Esophagus muscularis mucosa (tissue), 4 donors: Measurements from ENCODE around the gene BCAS4. TPM values are rescaled to one million over a fixed set of nuclear protein-coding genes. Genes with fewer than 3 reads are reported as not detected.

Experiments used
- DNase-seq: peaks from one replicate; pipeline ENCODE4 v3.0.0-alpha.2; 2017; ENCODE audit errors: extremely low spot score
- H3K27ac ChIP-seq, 4 donors: fragments of 200-600 bp; sonication (generic); replicated peaks in 1 of 4; 1 replicate in 3 of 4; 2 replicates in 1 of 4; pipeline ENCODE4 v1.5.1; 2016 to 2019; ENCODE audit warnings: mild to moderate bottlenecking in 1 of 4
- H3K27me3 ChIP-seq, 4 donors: fragments of 200-600 bp; sonication (generic); one replicate each; pipeline versions ENCODE4 v1.5.1 to v1.6.0; 2016 to 2019
- H3K36me3 ChIP-seq, 4 donors: fragments of 200-600 bp; sonication (generic); one replicate each; pipeline ENCODE4 v1.5.1; 2016 to 2019
- H3K4me1 ChIP-seq, 4 donors: fragments of 200-600 bp; sonication (generic); one replicate each; pipeline ENCODE4 v1.5.1; 2016 to 2019
- H3K4me3 ChIP-seq, 4 donors: fragments of 200-600 bp; sonication (generic); 1 replicate in 2 of 4; 2 replicates in 2 of 4; pipeline ENCODE4 v1.5.1; 2016 to 2019; ENCODE audit warnings: mild to moderate bottlenecking in 4 of 4, moderate library complexity in 1 of 4
- H3K9me3 ChIP-seq, 4 donors: fragments of 200-600 bp; sonication (generic); 1 replicate in 3 of 4; 2 replicates in 1 of 4; pipeline ENCODE4 v1.5.1; 2016 to 2019
- CTCF ChIP-seq, 3 experiments: fragments of 200-600 bp in 2 of 3; fragments of 450-650 bp in 1 of 3; sonication (generic) in 2 of 3; IDR thresholded peaks; one replicate each; pipeline ENCODE4 v1.5.1; 2017 to 2019; ENCODE audit warnings: antibody characterized with exemption in 3 of 3, mild to moderate bottlenecking in 2 of 3, moderate library complexity in 1 of 3
- EP300 ChIP-seq: sonication (generic); formaldehyde crosslinking; IDR thresholded peaks from one replicate; pipeline ENCODE4 v1.6.1; 2017; ENCODE audit warnings: antibody characterized with exemption
- POLR2A ChIP-seq: fragments of 450-650 bp; IDR thresholded peaks from one replicate; pipeline ENCODE4 v1.6.1; 2017; ENCODE audit warnings: antibody characterized with exemption, moderate library complexity, mild to moderate bottlenecking, low read depth
- POLR2AphosphoS5 ChIP-seq, 2 donors: sonication (generic); formaldehyde crosslinking; IDR thresholded peaks; one replicate each; pipeline ENCODE4 v1.6.1; 2017; ENCODE audit warnings: antibody characterized with exemption in 2 of 2
- WGBS: methylation state at CpG from one replicate; pipeline ENCODE4 v1.1.5; 2018; 5-methylcytosine and 5-hydroxymethylcytosine counted together
- intact Hi-C: fragments of 100-400 bp; cut with DNase I; formaldehyde crosslinking; loops from one replicate; pipeline ENCODE4 v1.15.1; 2023
- total RNA-seq, 4 donors: library from RNA; depleted of rRNA; stranded (reverse); fragments of >200 nt; gene quantifications; one replicate each; pipeline versions ENCODE4 v1.1.0 to v1.2.1, GENCODE V29; 2016

Gene BCAS4
- total RNA-seq, 4 donors from 2014 or later, result 3.1 to 5.4 (median 4.5) TPM

- 92% methylated on average over 4 of the region's 4 CpGs for WGBS
- H3K4me1 ChIP-seq, result peaks cover 0 to 3% (median 2%) of the 10 kb centered on the region in 4 donors
- no peak overlapping the region for H3K4me3 ChIP-seq
- H3K27ac ChIP-seq, result no peak overlapping the region
- H3K9me3 ChIP-seq, result no peaks in the 10 kb centered on the region
- TF ChIP-seq POLR2A, result no peak
- no peak for TF ChIP-seq CTCF (IDR thresholded peaks at IDR 0.05)
- no peak for TF ChIP-seq EP300
- DNase-seq, result no peak
- no peaks in the 10 kb centered on the region for H3K27me3 ChIP-seq
- intact Hi-C loops, result no loop called here
- no peaks in the 10 kb centered on the region for H3K36me3 ChIP-seq
Observed at GRCh38 chr20:50810063-50810462, 15.2 kb downstream of the BCAS4 start.

- WGBS, result 93% methylated on average over 4 of the region's 4 CpGs
- intact Hi-C loops, result no loop called here
Observed at GRCh38 chr20:50810842-50811241, 16.0 kb downstream of the BCAS4 start.

GRCh38 chr20:50813101-50813643 lies 18.3 kb downstream of the BCAS4 start:
- 93% methylated on average over 10 of the region's 10 CpGs for WGBS
- Histone ChIP-seq H3K9me3 (no peaks in the 10 kb centered on the region), H3K27me3 (no peaks in the 10 kb centered on the region), H3K4me3 (no peak overlapping the region), H3K27ac (no peak overlapping the region), H3K36me3 (no peaks in the 10 kb centered on the region), H3K4me1 (peaks cover under 1 to 17% (median 12%) of the 10 kb centered on the region in 4 donors)
- DNase-seq, result no peak
- intact Hi-C loops, result no loop called here
- TF ChIP-seq POLR2AphosphoS5 (IDR thresholded peaks at IDR 0.05), result no peak
- TF ChIP-seq CTCF (IDR thresholded peaks at IDR 0.05), result no peak
- TF ChIP-seq POLR2A, result no peak

More at GRCh38 chr20:50810842-50811241, 16.0 kb downstream of the BCAS4 start:
- TF ChIP-seq EP300, result no peak
- TF ChIP-seq POLR2AphosphoS5 (IDR thresholded peaks at IDR 0.05), result no peak
- TF ChIP-seq CTCF (IDR thresholded peaks at IDR 0.05), result no peak
- no peak for TF ChIP-seq POLR2A
- H3K27ac ChIP-seq, result no peak overlapping the region
- no peaks in the 10 kb centered on the region for H3K36me3 ChIP-seq
- DNase-seq, result no peak
- H3K4me1 ChIP-seq, result peaks cover 0 to 11% (median 9%) of the 10 kb centered on the region in 4 donors
- H3K4me3 ChIP-seq, result no peak overlapping the region
- H3K9me3 ChIP-seq, result no peaks in the 10 kb centered on the region
- H3K27me3 ChIP-seq, result no peaks in the 10 kb centered on the region

- intact Hi-C loops, result no loop called here
- H3K4me1 ChIP-seq, result peaks cover 4 to 23% (median 18%) of the 10 kb centered on the region in 4 donors
- 84% methylated on average over 9 of the region's 9 CpGs for WGBS
- H3K27me3 ChIP-seq, result no peaks in the 10 kb centered on the region
- DNase-seq, result no peak
- no peak overlapping the region for H3K27ac ChIP-seq
- H3K36me3 ChIP-seq, result no peaks in the 10 kb centered on the region
- H3K9me3 ChIP-seq, result no peaks in the 10 kb centered on the region
- no peak for TF ChIP-seq CTCF (IDR thresholded peaks at IDR 0.05)
- no peak for TF ChIP-seq POLR2A
- TF ChIP-seq POLR2AphosphoS5 (IDR thresholded peaks at IDR 0.05), result no peak
- no peak for TF ChIP-seq EP300
- H3K4me3 ChIP-seq, result no peak overlapping the region
Observed at GRCh38 chr20:50813801-50814200, 18.9 kb downstream of the BCAS4 start.
